Suprapubic skin (tissue), 4 donors: ENCODE data around the gene SULT1C3. TPM values are rescaled to one million over a fixed set of nuclear protein-coding genes. Genes with fewer than 3 reads are reported as not detected.

Experiments used
- DNase-seq, 2 donors: peaks; one replicate each; pipeline ENCODE4 v3.0.0-alpha.2; 2019; ENCODE audit warnings: low spot score in 2 of 2
- H3K27ac ChIP-seq: fragments of 200-600 bp; sonication (generic); one replicate; pipeline ENCODE4 v1.5.1; 2019
- H3K27me3 ChIP-seq: fragments of 200-600 bp; sonication (generic); one replicate; pipeline ENCODE4 v1.5.1; 2019
- H3K36me3 ChIP-seq: fragments of 200-600 bp; sonication (generic); one replicate; pipeline ENCODE4 v1.5.1; 2019
- H3K4me1 ChIP-seq: fragments of 200-600 bp; sonication (generic); one replicate; pipeline ENCODE4 v1.5.1; 2019
- H3K4me3 ChIP-seq: fragments of 200-600 bp; sonication (generic); one replicate; pipeline ENCODE4 v1.5.1; 2019; ENCODE audit warnings: mild to moderate bottlenecking
- H3K9me3 ChIP-seq: fragments of 200-600 bp; sonication (generic); one replicate; pipeline ENCODE4 v1.5.1; 2019
- EP300 ChIP-seq: sonication (generic); formaldehyde crosslinking; IDR thresholded peaks from one replicate; pipeline ENCODE4 v1.6.1; 2017; ENCODE audit warnings: antibody characterized with exemption
- POLR2A ChIP-seq, 2 donors: fragments of 450-650 bp; IDR thresholded peaks; one replicate each; pipeline ENCODE4 v1.6.1; 2017; ENCODE audit warnings: antibody characterized with exemption in 2 of 2, mild to moderate bottlenecking in 2 of 2, moderate library complexity in 2 of 2
- POLR2AphosphoS5 ChIP-seq, 3 donors: sonication (generic); formaldehyde crosslinking; IDR thresholded peaks; one replicate each; pipeline ENCODE4 v1.6.1; 2017; ENCODE audit warnings: antibody characterized with exemption in 3 of 3
- WGBS: methylation state at CpG from one replicate; pipeline ENCODE4 v1.1.5; 2018; 5-methylcytosine and 5-hydroxymethylcytosine counted together
- total RNA-seq, 4 donors: library from RNA; depleted of rRNA; stranded (reverse); fragments of >200 nt; gene quantifications; one replicate each; pipeline ENCODE4 v1.1.0, GENCODE V29; 2016
- TF ChIP-seq, protein P1 (sequence below), 2 donors: fragments of 200-600 bp in 1 of 2; fragments of 450-650 bp in 1 of 2; sonication (generic) in 1 of 2; IDR thresholded peaks; one replicate each; pipeline ENCODE4 v1.5.1; 2016 to 2019; ENCODE audit warnings: antibody characterized with exemption in 2 of 2, mild to moderate bottlenecking in 1 of 2, moderate library complexity in 1 of 2

SULT1C3 gene
- total RNA-seq, 4 donors from 2014 or later = not detected

DNA sequence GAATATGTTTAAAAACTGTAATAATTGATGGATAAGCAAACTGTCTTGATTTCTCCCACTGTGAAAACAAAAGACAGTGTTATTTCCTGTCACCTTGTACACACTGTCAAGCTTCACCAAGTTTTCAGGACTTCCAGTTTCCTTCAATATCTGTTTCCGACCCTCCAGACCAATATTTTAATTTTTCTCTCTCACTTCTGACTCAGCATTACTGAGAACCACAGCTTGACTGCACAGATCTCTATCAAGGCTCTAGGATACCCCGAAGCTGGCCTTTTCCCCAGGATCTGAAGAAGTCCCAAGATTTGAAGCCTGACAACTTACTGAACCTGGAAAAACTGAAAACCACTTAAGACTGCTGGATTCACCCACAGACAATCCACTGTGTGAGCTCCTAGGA lies 13.2 kb upstream of the SULT1C3 start:
- H3K36me3 ChIP-seq = no peaks in the 10 kb centered on the region
- TF ChIP-seq POLR2AphosphoS5 (IDR thresholded peaks at IDR 0.05) (no peak), EP300 (no peak), POLR2A (IDR thresholded peaks at IDR 0.05) (no peak)
- TF ChIP-seq, protein P1, sequence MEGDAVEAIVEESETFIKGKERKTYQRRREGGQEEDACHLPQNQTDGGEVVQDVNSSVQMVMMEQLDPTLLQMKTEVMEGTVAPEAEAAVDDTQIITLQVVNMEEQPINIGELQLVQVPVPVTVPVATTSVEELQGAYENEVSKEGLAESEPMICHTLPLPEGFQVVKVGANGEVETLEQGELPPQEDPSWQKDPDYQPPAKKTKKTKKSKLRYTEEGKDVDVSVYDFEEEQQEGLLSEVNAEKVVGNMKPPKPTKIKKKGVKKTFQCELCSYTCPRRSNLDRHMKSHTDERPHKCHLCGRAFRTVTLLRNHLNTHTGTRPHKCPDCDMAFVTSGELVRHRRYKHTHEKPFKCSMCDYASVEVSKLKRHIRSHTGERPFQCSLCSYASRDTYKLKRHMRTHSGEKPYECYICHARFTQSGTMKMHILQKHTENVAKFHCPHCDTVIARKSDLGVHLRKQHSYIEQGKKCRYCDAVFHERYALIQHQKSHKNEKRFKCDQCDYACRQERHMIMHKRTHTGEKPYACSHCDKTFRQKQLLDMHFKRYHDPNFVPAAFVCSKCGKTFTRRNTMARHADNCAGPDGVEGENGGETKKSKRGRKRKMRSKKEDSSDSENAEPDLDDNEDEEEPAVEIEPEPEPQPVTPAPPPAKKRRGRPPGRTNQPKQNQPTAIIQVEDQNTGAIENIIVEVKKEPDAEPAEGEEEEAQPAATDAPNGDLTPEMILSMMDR (IDR thresholded peaks at IDR 0.05) = no peak
- H3K27me3 ChIP-seq = no peaks in the 10 kb centered on the region
- H3K4me3 ChIP-seq = no peak overlapping the region
- H3K27ac ChIP-seq = no peak overlapping the region
- H3K4me1 ChIP-seq = no peaks in the 10 kb centered on the region
- 71% methylated on average over 2 of the region's 2 CpGs for WGBS
- no peak for DNase-seq
- peaks cover 11% of the 10 kb centered on the region for H3K9me3 ChIP-seq

DNA sequence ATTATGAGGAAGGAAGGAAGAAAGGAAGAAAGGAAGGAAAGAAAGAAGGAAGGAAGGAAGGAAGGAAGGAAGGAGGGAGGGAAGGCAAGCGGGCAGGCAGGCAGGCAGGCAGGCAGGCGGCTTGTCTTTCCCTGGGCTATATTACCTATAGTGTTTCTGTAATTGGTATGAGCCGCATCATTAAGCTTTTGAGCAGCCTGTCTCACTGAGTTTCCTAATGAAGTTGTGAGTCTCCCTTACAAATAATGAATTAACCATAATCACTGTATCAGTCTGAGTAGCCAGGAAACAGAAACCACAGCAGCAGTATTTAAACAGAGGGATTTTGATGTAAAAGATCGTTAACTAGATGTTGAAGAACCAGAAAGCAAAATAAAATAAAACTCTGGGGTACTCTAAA lies 11.8 kb upstream of the SULT1C3 start:
- H3K36me3 ChIP-seq = no peaks in the 10 kb centered on the region
- 79% methylated on average over 4 of the region's 4 CpGs for WGBS

DNA sequence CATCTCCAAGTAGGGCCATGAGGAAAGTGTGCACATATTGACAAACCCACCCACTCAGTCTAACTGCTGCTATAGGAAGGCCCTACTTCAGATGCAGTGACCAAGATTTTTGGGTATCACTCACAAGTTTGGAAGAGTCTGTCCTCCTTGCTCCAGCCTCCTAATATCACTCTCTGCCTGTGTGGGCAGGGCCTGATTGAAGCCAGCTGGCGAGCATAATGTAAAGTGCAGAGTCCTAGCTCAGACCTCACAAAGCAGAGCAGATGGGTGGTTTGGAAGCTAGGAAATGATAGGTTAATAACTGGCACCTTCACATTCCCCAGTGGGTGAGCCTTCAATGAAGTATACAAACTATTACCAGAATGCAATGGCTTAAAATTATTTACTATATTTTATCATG lies 11.2 kb upstream of the SULT1C3 start:
- DNase-seq = no peak
- 67% methylated on average over 1 of the region's 1 CpG for WGBS
- TF ChIP-seq EP300 (no peak), POLR2AphosphoS5 (IDR thresholded peaks at IDR 0.05) (no peak), POLR2A (IDR thresholded peaks at IDR 0.05) (no peak)
- TF ChIP-seq, protein P1 (IDR thresholded peaks at IDR 0.05) = no peak
- H3K27ac ChIP-seq = no peak overlapping the region
- H3K27me3 ChIP-seq = no peaks in the 10 kb centered on the region
- H3K4me1 ChIP-seq = no peaks in the 10 kb centered on the region
- H3K36me3 ChIP-seq = no peaks in the 10 kb centered on the region
- H3K4me3 ChIP-seq = no peak overlapping the region
- peaks cover 7% of the 10 kb centered on the region for H3K9me3 ChIP-seq

More for the DNA sequence above, 11.8 kb upstream of the SULT1C3 start:
- no peak for DNase-seq
- Histone ChIP-seq H3K27ac (no peak overlapping the region), H3K4me3 (no peak overlapping the region), H3K9me3 (peaks cover 10% of the 10 kb centered on the region), H3K27me3 (no peaks in the 10 kb centered on the region), H3K4me1 (no peaks in the 10 kb centered on the region)
- no peak for TF ChIP-seq POLR2AphosphoS5 (IDR thresholded peaks at IDR 0.05)
- no peak for TF ChIP-seq POLR2A (IDR thresholded peaks at IDR 0.05)
- TF ChIP-seq, protein P1 (IDR thresholded peaks at IDR 0.05) = no peak
- TF ChIP-seq EP300 = no peak

DNA sequence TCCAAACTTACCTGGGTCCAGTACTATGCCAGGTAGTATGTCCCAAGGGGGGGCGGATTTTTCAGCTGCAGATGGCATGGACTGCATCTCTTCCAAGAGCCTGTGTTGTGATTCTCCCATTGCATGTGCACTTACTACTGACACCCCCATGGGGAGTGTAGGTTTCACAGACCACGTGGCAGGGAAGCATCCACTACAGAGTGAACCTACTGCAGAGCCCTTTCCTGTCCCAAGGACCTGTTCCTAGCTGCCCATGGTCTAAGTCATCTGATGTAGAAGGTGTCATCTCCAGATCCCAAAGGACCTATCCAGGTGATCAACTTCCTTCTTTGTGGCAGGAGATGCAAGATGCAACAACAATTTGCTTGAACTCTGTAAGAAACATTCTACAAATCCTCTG lies 9.9 kb upstream of the SULT1C3 start:
- no peak for DNase-seq
- Histone ChIP-seq H3K4me1 (no peaks in the 10 kb centered on the region), H3K36me3 (no peaks in the 10 kb centered on the region), H3K27me3 (no peaks in the 10 kb centered on the region), H3K9me3 (no peaks in the 10 kb centered on the region), H3K27ac (no peak overlapping the region), H3K4me3 (no peak overlapping the region)
- WGBS = 88% methylated on average over 2 of the region's 2 CpGs
- no peak for TF ChIP-seq POLR2AphosphoS5 (IDR thresholded peaks at IDR 0.05)
- TF ChIP-seq, protein P1 (IDR thresholded peaks at IDR 0.05) = no peak
- TF ChIP-seq EP300 = no peak
- TF ChIP-seq POLR2A (IDR thresholded peaks at IDR 0.05) = no peak

DNA sequence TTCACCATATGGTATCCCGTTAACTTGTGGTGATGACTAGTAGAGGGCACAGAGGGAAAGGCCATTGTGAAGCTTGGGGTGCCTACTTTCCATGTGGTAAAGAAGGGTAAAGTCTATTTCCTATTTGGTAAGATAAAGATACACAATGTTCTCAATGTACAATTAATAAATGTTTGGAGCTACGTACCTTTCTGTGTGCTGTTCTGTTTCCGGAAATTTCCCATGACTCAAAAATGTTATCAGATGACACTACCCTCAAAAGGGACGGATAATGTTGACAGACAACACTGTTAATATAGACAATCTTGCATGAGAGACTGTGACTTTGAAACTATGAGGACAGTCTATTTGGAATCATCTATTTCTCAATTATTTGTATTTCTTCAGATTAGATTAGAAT lies 4.2 kb upstream of the SULT1C3 start:
- no peak overlapping the region for H3K4me3 ChIP-seq
- H3K9me3 ChIP-seq = peaks cover 4% of the 10 kb centered on the region
- no peak for DNase-seq
- TF ChIP-seq EP300 = no peak
- TF ChIP-seq, protein P1 (IDR thresholded peaks at IDR 0.05) = no peak
- no peak for TF ChIP-seq POLR2A (IDR thresholded peaks at IDR 0.05)
- no peaks in the 10 kb centered on the region for H3K36me3 ChIP-seq
- H3K27me3 ChIP-seq = no peaks in the 10 kb centered on the region
- no peaks in the 10 kb centered on the region for H3K4me1 ChIP-seq
- no peak overlapping the region for H3K27ac ChIP-seq
- 83% methylated on average over 4 of the region's 4 CpGs for WGBS
